SK-N-SH (cell line): ENCODE data around the gene METTL17. TPM values are rescaled to one million over a fixed set of nuclear protein-coding genes. Genes with fewer than 3 reads are reported as not detected.

ENCODE experiments used
- CTCF ChIA-PET: fragments of 300-600, 350-600 bp; formaldehyde crosslinking; extraction: SDS; loops from one replicate; lab custom pipeline; 2021; lab: Yijun Ruan, JAX
- POLR2A ChIA-PET: fragments of 350-600 bp; sonication (Branson Sonifier 250); formaldehyde crosslinking; extraction: SDS; loops from one replicate; lab custom pipeline; 2020; ENCODE audit warnings: antibody characterized with exemption, inconsistent platforms; lab: Yijun Ruan, JAX
- DNase-seq: peaks from one replicate; pipeline ENCODE4 v3.0.0; 2012
- H2AFZ ChIP-seq: fragments of 200-600 bp; sonication (generic); 2 replicates; pipeline ENCODE4 v1.8.1; 2016; ENCODE audit warnings: antibody characterized with exemption, mild to moderate bottlenecking, low read depth
- H3F3A ChIP-seq: fragments of 200-600 bp; sonication (generic); replicated peaks from 2 replicates; pipeline ENCODE3; 2016; ENCODE audit warnings: antibody characterized with exemption, mild to moderate bottlenecking; ENCODE audit not compliant: insufficient read depth
- H3K27ac ChIP-seq, 2 experiments: fragments of 200-500 bp in 1 of 2; fragments of 200-600 bp in 1 of 2; sonication (Bioruptor generic) in 1 of 2; sonication (generic), shearing (Covaris generic) in 1 of 2; 2 replicates each; pipeline versions ENCODE4 v1.5.1 to v1.6.1; 2014 to 2016; ENCODE audit warnings: low read depth in 2 of 2, inconsistent platforms in 1 of 2, low read length in 1 of 2, mild to moderate bottlenecking in 1 of 2, mixed read lengths in 1 of 2
- H3K27me3 ChIP-seq: fragments of 200-600 bp; sonication (generic), shearing (Covaris generic); 2 replicates; pipeline ENCODE4 v1.6.1; 2016; ENCODE audit warnings: mixed run types; ENCODE audit not compliant: insufficient read depth
- H3K36me3 ChIP-seq, 2 experiments: fragments of 200-500 bp in 1 of 2; fragments of 200-600 bp in 1 of 2; sonication (Bioruptor generic) in 1 of 2; sonication (generic) in 1 of 2; replicated peaks in 1 of 2; 2 replicates each; pipeline versions ENCODE3 to v1.5.1; 2014 to 2016; ENCODE audit warnings: low read length in 1 of 2, mild to moderate bottlenecking in 1 of 2; ENCODE audit not compliant: insufficient read depth in 2 of 2, control insufficient read depth in 1 of 2
- H3K4me1 ChIP-seq, 2 experiments: fragments of 200-500 bp in 1 of 2; fragments of 200-600 bp in 1 of 2; sonication (Bioruptor generic) in 1 of 2; sonication (generic), shearing (Covaris generic) in 1 of 2; 2 replicates each; pipeline versions ENCODE4 v1.5.1 to v1.6.1; 2014 to 2016; ENCODE audit warnings: low read depth in 1 of 2, low read length in 1 of 2, mixed run types in 1 of 2; ENCODE audit not compliant: insufficient read depth in 2 of 2, control insufficient read depth in 1 of 2
- H3K4me2 ChIP-seq: fragments of 200-600 bp; sonication (generic), shearing (Covaris generic); 2 replicates; pipeline ENCODE4 v1.6.1; 2017; ENCODE audit warnings: mixed run types
- H3K4me3 ChIP-seq, 2 experiments: fragments of 200-500 bp in 1 of 2; fragments of 200-600 bp in 1 of 2; sonication (Bioruptor generic) in 1 of 2; sonication (generic), shearing (Covaris generic) in 1 of 2; 2 replicates each; pipeline versions ENCODE4 v1.5.1 to v1.8.1; 2014 to 2016; ENCODE audit warnings: low read depth in 2 of 2, inconsistent platforms in 1 of 2, low read length in 1 of 2, mild to moderate bottlenecking in 1 of 2, mixed read lengths in 1 of 2, moderate library complexity in 1 of 2
- H3K79me2 ChIP-seq: fragments of 200-600 bp; sonication (generic); 2 replicates; pipeline ENCODE4 v1.8.1; 2017; ENCODE audit warnings: mild to moderate bottlenecking; ENCODE audit not compliant: insufficient read depth
- H3K9ac ChIP-seq: fragments of 200-600 bp; sonication (generic); 2 replicates; pipeline ENCODE4 v1.6.1; 2017; ENCODE audit warnings: mixed run types
- H3K9me2 ChIP-seq: fragments of 200-600 bp; sonication (generic); 2 replicates; pipeline ENCODE4 v1.6.1; 2017; ENCODE audit warnings: mixed run types
- H3K9me3 ChIP-seq: fragments of 200-600 bp; sonication (generic); 2 replicates; pipeline ENCODE4 v1.6.1; 2017; ENCODE audit warnings: mixed run types, mild to moderate bottlenecking, moderate library complexity
- H4K20me1 ChIP-seq: fragments of 200-600 bp; sonication (generic); 2 replicates; pipeline ENCODE4 v1.6.1; 2017; ENCODE audit warnings: mild to moderate bottlenecking, mixed run types; ENCODE audit not compliant: insufficient read depth
- CTCF ChIP-seq: fragments of 200-600 bp; sonication (generic); IDR thresholded peaks from 2 replicates; pipeline ENCODE4 v1.6.1; 2017; ENCODE audit warnings: antibody characterized with exemption, mild to moderate bottlenecking, moderate library complexity
- ELF1 ChIP-seq: IDR thresholded peaks from 2 replicates; pipeline ENCODE4 v1.4.0; 2012
- EZH2phosphoT487 ChIP-seq: fragments of 200-600 bp; sonication (generic); IDR thresholded peaks from 2 replicates; pipeline ENCODE4 v1.6.1; 2017; ENCODE audit warnings: low read depth, mixed run types, mild to moderate bottlenecking, antibody characterized with exemption, moderate library complexity, borderline replicate concordance
- GABPA ChIP-seq: IDR thresholded peaks from 2 replicates; pipeline ENCODE4 v1.4.0; 2012; ENCODE audit warnings: low read depth, mild to moderate bottlenecking
- JUND ChIP-seq: IDR thresholded peaks from 2 replicates; pipeline ENCODE4 v1.4.0; 2012
- NFIC ChIP-seq: IDR thresholded peaks from 2 replicates; pipeline ENCODE4 v1.4.0; 2012; ENCODE audit warnings: borderline replicate concordance
- POLR2AphosphoS5 ChIP-seq: IDR thresholded peaks from 2 replicates; pipeline ENCODE4 v1.6.1; 2012; ENCODE audit warnings: low read depth, low read length
- RAD21 ChIP-seq: IDR thresholded peaks from 2 replicates; pipeline ENCODE4 v1.6.1; 2012; ENCODE audit warnings: mild to moderate bottlenecking, low read length
- SIN3A ChIP-seq: IDR thresholded peaks from 2 replicates; pipeline ENCODE4 v1.6.1; 2012; ENCODE audit warnings: low read depth, mild to moderate bottlenecking, low read length, moderate library complexity, borderline replicate concordance
- SMC3 ChIP-seq: IDR thresholded peaks from 2 replicates; pipeline ENCODE4 v1.6.1; 2012; ENCODE audit warnings: low read depth, low read length, improper control_type of control experiment
- USF1 ChIP-seq: IDR thresholded peaks from 2 replicates; pipeline ENCODE4 v1.4.0; 2012; ENCODE audit warnings: low read depth, borderline replicate concordance
- WGBS: methylation state at CpG from one replicate; pipeline ENCODE4 v1.1.6; 2017; ENCODE audit warnings: low lambda C conversion rate; 5-methylcytosine and 5-hydroxymethylcytosine counted together
- polyA plus RNA-seq, 3 experiments: library from polyadenylated mRNA; depleted of rRNA; stranded (reverse); fragments of >200 nt; gene quantifications; 2 replicates each; pipeline ENCODE4 v1.2.3, GENCODE V29; 2012
- TF ChIP-seq, protein P1 (sequence below): fragments of 150-350 bp; IDR thresholded peaks from 2 replicates; pipeline ENCODE4 v1.6.1; 2016; ENCODE audit warnings: mild to moderate bottlenecking, low read depth, low read length
- TF ChIP-seq, protein P2 (sequence below): IDR thresholded peaks from 2 replicates; pipeline ENCODE4 v1.4.0; 2012; ENCODE audit warnings: low read depth

METTL17 gene
- polyA plus RNA-seq, 1 of the 3 experiments (the other 2 are of a cell fraction) = 104 TPM

DNA sequence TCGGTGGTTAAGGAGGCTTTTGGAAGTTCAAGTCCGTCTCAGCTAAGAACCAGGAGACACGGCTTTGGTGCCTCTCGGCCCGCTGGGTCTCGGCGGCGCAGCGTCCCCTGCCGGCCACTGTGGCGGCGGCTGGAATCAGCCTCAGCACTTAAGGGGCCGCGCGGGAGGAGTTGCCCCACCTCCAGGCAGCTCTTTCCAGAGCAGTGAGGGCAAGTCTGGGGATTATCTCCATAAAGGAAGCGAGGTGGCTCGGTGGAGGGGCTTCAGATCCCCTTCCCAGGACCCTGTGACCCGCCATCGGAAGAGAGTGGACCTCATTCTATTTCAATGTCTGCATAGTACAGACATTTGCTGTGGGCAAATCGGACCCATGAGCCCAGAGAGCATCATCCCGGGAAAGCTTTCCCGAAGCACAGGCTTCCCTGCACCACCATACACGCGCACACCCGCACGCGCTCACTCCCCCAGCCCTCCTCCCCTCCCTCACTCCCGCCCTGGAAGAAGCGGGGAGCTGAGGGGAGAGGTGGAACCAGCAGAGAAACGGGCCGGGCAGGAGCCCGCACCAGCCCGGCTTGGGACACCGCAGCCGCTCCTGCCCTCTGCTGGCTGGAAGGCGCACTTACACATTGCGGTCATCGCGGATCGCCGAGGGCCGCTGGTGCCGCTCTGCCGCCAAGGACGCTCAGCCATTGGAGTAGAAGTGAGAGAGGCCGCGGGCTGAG lies 18.6 kb upstream of the METTL17 start:
- Histone ChIP-seq H3K4me3 (peak overlapping the region; percentile 59 to 68), H3K9me2 (no peaks in the 10 kb centered on the region), H3K9me3 (no peaks in the 10 kb centered on the region), H3K36me3 (no peaks in the 10 kb centered on the region), H3K4me1 (peaks cover 0 to 3% of the 10 kb centered on the region in 2 experiments; a peak in 1 of 4 replicates), H2AFZ (peak overlapping the region; percentile 88), H3K9ac (peak overlapping the region; percentile 46; the same call in 1 of the 2 replicates), H3K27me3 (peaks cover 9% of the 10 kb centered on the region; the same call in 1 of the 2 replicates), H3F3A (peaks cover 3% of the 10 kb centered on the region), H3K4me2 (peak overlapping the region; percentile 89), H3K27ac (peak overlapping the region in 1 of 2 experiments; percentile 36; a peak in 1 of 4 replicates), H4K20me1 (no peaks in the 10 kb centered on the region), H3K79me2 (no peaks in the 10 kb centered on the region)
- TF ChIP-seq POLR2AphosphoS5 (no peak), EZH2phosphoT487 (no peak), SMC3 (peak; percentile 70), JUND (no peak), SIN3A (no peak), GABPA (no peak), USF1 (no peak), CTCF (peak; percentile 91), NFIC (no peak), RAD21 (peak; percentile 62), ELF1 (no peak)
- TF ChIP-seq, protein P1, sequence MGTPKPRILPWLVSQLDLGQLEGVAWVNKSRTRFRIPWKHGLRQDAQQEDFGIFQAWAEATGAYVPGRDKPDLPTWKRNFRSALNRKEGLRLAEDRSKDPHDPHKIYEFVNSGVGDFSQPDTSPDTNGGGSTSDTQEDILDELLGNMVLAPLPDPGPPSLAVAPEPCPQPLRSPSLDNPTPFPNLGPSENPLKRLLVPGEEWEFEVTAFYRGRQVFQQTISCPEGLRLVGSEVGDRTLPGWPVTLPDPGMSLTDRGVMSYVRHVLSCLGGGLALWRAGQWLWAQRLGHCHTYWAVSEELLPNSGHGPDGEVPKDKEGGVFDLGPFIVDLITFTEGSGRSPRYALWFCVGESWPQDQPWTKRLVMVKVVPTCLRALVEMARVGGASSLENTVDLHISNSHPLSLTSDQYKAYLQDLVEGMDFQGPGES = no peak
- TF ChIP-seq, protein P2, sequence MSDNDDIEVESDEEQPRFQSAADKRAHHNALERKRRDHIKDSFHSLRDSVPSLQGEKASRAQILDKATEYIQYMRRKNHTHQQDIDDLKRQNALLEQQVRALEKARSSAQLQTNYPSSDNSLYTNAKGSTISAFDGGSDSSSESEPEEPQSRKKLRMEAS = 0 out of 2 replicates have a peak, but pooled peaks have one; percentile 8
- ChIA-PET POLR2A (no interaction called here), CTCF (interaction anchor here (0.6 to 4.2 kb wide), 70 partner anchors 9 to 587 kb away, joined by 3 to 79 read pairs (median 4); partner anchors contain the start of genes RNASE2, RNASE4 and SLC39A2)
- peak; percentile 87 for DNase-seq
- WGBS = under 1% methylated on average over 24 of the region's 47 CpGs
